HG03460 (cell line): ENCODE data around the gene WSCD1.

Experiments used
- ATAC-seq: cut with Tn5 transposase; IDR thresholded peaks from one replicate; pipeline ENCODE4 v1.9.1; 2021; ENCODE audit not compliant: unreplicated experiment

The WSCD1 gene

GRCh38 chr17:6057562-6057961 lies 12.6 kb upstream of the WSCD1 start:
- ATAC-seq: no peak

DNA sequence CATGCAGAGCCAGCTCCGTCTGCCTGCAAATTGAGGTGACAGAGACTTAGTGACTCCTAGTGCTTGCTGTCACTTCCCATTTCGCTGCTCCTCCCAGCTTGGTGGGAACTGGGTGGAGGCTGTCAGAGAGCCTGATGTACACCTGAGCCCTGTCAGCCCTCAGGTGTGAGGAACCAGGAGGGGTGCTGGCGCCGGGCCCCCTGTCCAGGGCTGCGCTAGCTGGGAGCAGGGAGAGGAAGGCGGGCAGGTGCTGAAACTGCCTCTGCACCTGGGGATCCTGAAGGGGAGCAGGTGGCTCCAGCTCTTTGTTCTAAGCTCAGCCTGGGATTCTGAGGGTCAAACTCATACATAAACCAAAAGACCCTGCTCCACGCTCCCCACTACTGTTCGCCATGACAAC lies 10.8 kb upstream of the WSCD1 start:
- ATAC-seq: no peak

- no peak for ATAC-seq
Observed at GRCh38 chr17:6061290-6061689, 8.9 kb upstream of the WSCD1 start.

- ATAC-seq: no peak
Observed at GRCh38 chr17:6064868-6065267, 5.3 kb upstream of the WSCD1 start.

DNA sequence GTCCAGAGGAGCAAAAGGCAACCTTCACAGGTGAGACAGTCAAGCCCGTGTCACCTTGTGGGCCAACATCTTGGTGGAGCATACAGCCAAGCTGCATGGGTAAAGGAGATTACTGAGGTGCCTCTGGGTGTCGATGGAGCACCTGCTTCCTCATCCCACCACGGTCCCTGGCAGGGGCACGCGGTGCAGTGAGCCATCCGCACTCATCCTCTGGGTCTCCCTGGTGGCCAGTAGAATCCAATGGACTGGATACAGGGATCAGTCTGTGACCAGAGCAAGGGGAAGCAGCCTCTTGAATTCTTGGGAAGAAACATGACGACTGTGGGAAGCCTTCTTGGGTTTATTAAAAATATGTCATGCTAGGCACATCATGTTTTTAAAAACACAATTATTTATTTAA lies 4.8 kb upstream of the WSCD1 start:
- no peak for ATAC-seq

GRCh38 chr17:6066183-6066948 lies 3.8 kb upstream of the WSCD1 start:
- no peak for ATAC-seq

GRCh38 chr17:6067060-6067459 lies 3.1 kb upstream of the WSCD1 start:
- no peak for ATAC-seq

DNA sequence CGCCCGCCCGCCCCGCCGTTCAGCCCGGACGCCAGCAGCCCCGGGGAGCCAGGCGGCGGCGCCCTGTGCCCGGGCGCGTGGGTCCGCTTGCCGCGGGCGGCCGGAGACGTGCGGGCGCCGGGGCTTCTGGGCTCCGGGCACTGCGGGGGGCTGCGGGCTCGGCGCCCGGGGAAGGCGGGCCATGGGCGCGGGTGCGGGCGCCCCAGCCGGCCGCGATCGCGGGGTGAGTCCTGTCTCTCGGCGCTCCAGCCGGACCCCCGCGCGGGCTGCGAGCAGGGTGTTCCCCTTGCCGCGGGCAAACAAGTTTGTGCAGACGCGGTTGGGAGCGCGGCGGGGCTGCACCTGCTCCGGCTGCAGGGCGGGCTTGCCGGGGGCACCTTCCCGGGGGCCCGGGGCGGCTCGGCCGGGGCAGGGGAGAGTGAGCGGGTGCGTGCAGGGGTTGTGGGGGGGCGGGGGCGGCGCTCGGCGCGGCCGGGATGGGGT lies 292 bp downstream of the WSCD1 start:
- no peak for ATAC-seq

- no peak for ATAC-seq
Observed at GRCh38 chr17:6070913-6071511, 833 bp downstream of the WSCD1 start.

DNA sequence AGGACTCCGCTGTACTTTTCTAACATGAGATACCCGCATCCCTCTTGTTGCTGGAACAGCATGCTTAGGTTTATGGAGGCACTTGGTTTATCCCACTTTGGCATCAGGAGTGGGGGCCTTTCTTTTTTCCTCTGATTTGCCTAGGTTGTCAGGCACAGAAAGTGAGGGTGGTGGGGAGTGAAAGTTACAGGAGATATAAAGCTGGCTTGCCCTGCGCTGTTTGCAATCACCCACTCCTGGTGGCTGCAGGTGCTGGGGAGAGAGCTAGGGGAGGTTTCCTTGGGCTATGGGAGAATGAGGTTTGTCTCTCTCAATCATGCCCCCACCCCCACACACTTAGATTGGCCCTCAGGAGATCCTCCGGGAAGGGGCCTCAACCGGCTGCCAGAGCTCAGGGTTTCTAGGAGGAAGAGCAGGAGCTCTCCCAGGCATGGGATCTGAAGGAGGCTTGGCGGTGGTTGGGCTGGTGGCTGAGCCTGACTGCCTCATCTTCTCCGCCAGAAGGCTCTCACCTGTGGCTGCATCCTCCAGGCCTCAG lies 1.4 kb downstream of the WSCD1 start:
- no peak for ATAC-seq

DNA sequence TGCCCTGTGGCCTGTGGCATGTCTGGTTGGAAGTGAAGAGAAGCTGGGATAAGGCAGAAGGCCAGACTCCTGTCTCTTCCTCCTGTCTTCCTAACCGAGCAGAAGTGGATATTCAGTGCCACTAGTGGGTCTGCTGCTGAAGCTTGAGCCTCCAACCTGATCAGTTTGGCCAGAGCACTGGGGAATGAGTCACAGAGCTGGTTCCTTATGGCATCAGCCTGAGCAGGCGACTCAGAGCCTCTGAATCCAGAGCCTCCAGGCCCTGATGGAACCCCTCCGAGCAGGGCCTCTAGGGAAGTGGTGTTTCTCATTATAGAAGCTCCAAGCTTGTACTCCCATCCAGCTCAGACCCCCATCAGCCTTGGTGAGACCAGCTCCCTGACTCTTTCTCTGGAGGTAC lies 2.0 kb downstream of the WSCD1 start:
- no peak for ATAC-seq

- ATAC-seq: no peak
Observed at GRCh38 chr17:6072611-6073010, 2.4 kb downstream of the WSCD1 start.

DNA sequence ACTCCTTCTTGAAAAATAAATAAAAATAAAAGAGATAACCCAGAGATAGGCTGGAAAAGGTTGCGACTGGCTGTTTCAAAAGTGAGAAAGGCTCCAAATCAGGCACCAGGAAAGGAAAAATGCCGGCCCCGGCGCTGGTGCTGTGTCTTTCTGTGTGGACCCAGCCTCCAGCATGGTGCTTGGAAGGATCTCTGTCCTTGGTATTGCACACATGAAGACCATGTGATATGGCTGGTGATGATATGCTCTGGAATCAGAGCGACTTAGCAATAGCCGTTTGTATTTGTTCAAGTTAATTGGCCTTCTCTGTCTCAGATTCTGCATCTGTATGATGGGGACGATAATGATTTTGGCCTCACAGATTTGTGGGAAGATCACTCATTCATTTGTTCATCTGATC lies 3.4 kb downstream of the WSCD1 start:
- no peak for ATAC-seq

DNA sequence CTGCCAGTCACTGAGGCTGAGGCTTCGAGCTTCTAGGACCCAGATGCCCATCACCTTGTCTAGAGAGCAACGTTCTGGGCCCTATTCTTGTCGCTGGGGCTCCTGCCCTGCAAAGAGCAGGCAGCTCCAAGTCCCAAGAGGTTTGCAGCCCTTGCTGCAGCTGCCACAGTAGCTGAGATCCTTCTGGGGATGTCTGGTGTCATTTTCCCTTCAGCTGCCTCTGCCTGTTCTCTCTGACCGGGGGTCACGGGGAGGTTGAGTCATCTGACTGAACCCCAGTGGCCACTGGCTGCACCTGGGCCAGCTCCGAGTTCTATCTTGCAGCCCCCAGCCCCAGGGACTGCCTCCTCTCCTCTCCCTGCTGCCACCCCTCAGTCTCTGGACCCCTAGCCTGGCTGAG lies 4.9 kb downstream of the WSCD1 start:
- ATAC-seq: no peak

- no peak for ATAC-seq
Observed at GRCh38 chr17:6075845-6076244, 5.7 kb downstream of the WSCD1 start.

GRCh38 chr17:6077752-6078151 lies 7.6 kb downstream of the WSCD1 start:
- ATAC-seq: no peak

GRCh38 chr17:6078458-6078871 lies 8.3 kb downstream of the WSCD1 start:
- ATAC-seq: no peak

DNA sequence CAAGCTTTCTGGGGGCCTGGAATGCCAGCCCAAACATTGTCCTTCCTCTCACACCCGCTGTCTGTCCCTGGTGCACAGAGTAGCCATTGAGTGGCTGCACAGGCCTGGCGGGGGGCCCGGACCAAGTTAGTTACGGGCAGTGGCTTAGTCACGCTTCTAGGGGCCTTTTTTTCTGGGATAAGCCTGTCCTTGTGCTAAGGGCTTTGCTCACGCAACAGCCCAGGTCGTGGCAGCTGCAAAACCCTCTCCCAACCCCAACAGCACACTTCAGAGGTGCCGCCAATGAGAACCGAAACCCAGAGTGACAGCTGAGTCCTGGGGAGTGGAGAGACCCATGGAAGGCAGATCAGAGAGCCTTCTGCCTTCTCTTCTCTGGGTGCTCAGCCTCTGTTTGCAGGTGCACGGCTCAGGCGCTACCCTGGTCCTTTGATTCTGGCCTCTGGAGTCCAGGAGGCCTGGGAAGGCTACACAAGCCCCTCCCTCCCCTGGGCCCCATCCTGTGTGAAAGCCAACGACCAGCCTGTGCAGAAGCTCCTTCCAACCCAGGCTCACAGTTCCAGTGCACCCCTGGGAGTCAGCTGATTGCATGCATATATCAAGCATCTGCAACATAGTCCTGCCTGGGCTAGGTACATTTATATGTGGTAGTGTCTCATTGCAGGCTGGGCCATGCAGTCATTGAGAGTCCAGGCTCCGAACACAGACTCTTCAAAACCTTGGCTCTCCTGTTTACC lies 9.1 kb downstream of the WSCD1 start:
- no peak for ATAC-seq

DNA sequence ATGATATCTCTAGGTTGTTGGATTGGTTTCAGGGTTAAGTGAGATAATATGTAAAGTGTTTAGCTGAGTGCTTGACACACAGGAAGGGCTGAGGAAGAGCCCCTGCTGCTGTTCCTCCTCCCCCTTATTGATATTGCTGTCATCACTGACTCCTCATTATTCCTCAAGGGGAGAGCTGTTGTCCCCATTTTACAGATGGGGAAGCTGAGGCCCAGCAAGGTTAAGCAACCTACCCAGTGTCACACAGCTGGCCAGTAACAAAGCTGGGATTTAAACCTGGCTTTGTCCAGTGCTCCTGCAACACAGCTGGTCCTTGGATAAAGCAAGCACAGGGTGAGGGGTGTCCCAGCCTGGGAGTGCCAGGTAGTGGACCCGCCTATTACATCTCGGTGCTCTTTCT lies 9.8 kb downstream of the WSCD1 start:
- ATAC-seq: no peak

- no peak for ATAC-seq
Observed at GRCh38 chr17:6080711-6081430, 10.7 kb downstream of the WSCD1 start.

DNA sequence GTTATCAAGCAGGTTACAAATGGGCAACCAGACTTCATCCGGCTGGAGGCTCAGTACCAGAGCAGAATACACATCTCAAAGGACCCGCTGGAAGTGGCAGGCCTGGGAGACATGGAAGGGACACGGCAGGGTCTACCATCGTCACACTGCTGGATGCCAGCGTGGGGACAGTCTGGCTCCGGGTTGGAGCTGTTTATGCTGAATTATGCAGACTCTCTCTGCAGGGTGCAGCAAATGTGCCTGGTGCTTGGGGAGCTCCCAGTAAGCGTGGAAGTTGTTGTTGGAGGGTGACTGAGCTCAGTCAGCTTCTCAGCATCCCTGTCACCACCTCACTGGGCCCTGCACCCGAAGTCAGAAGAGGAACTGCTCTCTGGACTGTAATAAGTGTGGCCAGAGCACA lies 12.2 kb downstream of the WSCD1 start:
- ATAC-seq: no peak
